ENCODE measurements around the gene CAND2. TPM values are rescaled to one million over a fixed set of nuclear protein-coding genes. Genes with fewer than 3 reads are reported as not detected.
A peak's percentile ranks its signal among the peaks of the same experiment; 100 is the strongest.
"Not testable (repeated sequence)": the region's sequence is repeated elsewhere in the genome, so short reads cannot be mapped to it uniquely, and the experiment has no call there.

CAND2 gene
- total RNA-seq, 2 experiments from 2014 or later, result 0.15 TPM; not detected in 1

DNA sequence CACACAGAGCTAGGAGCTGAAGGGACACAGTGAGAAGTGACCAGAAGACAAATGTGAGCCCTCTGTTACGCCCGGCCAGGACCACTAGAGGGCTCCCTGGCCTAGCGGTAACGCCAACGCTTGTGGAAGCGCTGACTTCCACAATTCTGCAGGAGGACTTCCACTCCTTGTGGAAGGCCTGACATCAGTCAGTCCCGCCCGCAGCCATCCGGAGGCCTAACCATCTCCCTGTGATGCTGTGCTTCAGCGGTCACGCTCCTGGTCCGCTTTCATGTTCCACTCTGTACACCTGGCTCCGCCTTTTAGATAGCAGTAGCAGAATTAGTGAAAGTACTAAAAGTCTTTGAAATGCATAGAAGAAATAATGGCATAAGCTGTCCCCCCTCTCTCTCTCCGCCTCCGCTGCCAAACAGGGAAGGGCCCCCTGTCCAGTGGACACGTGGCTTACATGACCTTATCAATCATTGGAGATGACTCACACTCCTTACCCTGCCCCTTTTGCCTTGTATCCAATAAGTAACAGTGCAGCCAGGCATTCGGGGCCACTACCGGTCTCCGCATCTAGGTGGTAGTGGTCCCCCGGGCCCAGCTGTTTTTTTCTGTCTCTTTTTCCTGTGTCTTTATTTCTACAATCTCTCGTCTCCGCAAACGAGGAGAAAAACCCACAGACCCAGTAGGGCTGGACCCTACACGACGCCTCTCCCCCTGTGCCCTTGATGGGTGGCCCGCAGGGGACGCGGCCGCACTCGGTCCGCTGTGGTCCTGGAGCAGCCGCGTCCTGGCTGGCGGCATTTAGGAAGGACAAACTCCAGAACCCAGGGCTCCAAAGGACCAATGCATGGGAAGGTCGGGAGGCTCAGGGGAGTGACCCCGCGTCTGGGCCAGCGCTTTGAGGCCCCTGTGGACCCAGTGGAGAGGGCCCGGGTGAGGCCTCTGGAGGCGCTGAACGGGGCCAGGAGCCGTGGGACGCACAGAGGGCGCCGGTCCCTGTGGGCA, 71.9 kb downstream of the CAND2 start:
- POLR2A ChIA-PET, result interaction anchor here (0.8 kb wide), 1 partner anchor 20 kb away, joined by 3 read pairs; no protein-coding TSS in a partner anchor
- no peaks in the 10 kb centered on the region for H3K36me3 Mint-ChIP-seq (ENCODE audit: low read depth)
- CTCF ChIA-PET, result interaction anchor here (0.7 to 2.2 kb wide), 8 partner anchors 13 to 178 kb away, joined by 3 to 14 read pairs (median 4); partner anchors contain the start of gene RPL32
- H3K4me3 Mint-ChIP-seq, result peak overlapping the region; percentile 61
- H3K4me1 Mint-ChIP-seq, result peaks cover 19% of the 10 kb centered on the region
- H3K27ac Mint-ChIP-seq, result no peak overlapping the region
- peaks cover 5% of the 10 kb centered on the region for H3K9me3 Mint-ChIP-seq
- peak; percentile 66 for DNase-seq
- peaks cover 28% of the 10 kb centered on the region for H3K27me3 Mint-ChIP-seq

DNA sequence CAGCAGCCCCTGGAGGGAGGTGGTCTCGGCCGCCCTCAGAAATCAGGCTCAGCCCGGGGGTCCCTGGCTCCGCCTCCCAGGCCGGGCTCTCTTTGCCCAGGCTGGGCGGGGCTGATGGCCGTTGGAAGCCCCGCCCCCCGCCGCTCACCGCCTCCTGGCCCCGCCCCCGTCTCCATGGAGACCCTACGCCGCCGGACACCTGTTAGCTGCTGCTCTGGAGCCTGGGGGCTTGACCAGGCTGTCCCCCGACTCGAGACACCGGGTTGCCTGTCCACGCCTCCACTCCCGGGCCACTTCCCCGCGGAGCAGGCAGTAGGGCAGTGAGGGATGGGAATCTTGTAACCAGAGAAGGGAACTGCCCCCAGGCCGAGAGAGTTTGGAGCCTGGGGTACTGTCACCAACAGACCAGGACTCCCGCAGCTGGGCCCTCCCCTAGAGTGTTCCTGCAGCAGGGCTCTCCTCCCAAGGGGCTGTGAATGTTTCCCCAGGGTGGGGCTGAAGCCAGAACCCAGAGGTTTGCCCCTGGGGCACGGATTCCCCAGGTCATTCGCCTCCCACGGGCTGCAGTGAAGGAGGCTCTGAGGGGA, 72.6 kb downstream of the CAND2 start:
- CTCF ChIA-PET, result interaction anchor here (1.6 to 2.2 kb wide), 2 partner anchors 22 to 59 kb away, joined by 5 to 14 read pairs; no protein-coding TSS in a partner anchor
- H3K9me3 Mint-ChIP-seq, result peaks cover 5% of the 10 kb centered on the region
- no peak overlapping the region for H3K27ac Mint-ChIP-seq
- H3K4me1 Mint-ChIP-seq, result peaks cover 19% of the 10 kb centered on the region
- H3K27me3 Mint-ChIP-seq, result peaks cover 32% of the 10 kb centered on the region
- POLR2A ChIA-PET, result no interaction called here
- no peaks in the 10 kb centered on the region for H3K36me3 Mint-ChIP-seq (ENCODE audit: low read depth)
- DNase-seq, result peak; percentile 46
- H3K4me3 Mint-ChIP-seq, result no peak overlapping the region

DNA sequence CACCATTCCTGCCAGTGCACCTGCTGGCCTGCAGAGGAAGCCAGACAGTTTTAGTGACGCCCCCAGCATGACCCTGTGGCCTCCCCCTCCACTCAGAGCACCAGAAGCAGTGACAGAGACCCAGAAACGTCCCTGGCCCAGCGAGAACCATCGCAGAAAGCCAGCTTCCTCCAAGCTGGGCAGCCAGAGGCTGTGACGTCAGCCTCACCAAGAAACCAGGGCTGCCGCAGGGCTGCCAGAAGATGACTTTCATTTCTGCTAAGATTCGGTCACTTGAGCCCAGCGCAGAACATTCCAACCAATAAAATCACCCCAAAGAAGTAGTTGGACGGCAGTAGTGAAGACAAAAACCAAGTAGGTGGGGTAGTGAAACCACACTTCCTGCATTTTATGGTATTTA, 74.5 kb downstream of the CAND2 start:
- no peaks in the 10 kb centered on the region for H3K36me3 Mint-ChIP-seq (ENCODE audit: low read depth)
- no peak overlapping the region for H3K4me3 Mint-ChIP-seq
- ChIA-PET POLR2A (no interaction called here), CTCF (interaction anchor here (0.6 to 1.4 kb wide), 4 partner anchors 15 to 76 kb away, joined by 3 to 5 read pairs (median 4); partner anchors contain the start of gene RPL32)
- peaks cover 19% of the 10 kb centered on the region for H3K4me1 Mint-ChIP-seq
- H3K27me3 Mint-ChIP-seq, result peaks cover 39% of the 10 kb centered on the region
- DNase-seq, result peak; percentile 34
- no peaks in the 10 kb centered on the region for H3K9me3 Mint-ChIP-seq
- H3K27ac Mint-ChIP-seq, result no peak overlapping the region

DNA sequence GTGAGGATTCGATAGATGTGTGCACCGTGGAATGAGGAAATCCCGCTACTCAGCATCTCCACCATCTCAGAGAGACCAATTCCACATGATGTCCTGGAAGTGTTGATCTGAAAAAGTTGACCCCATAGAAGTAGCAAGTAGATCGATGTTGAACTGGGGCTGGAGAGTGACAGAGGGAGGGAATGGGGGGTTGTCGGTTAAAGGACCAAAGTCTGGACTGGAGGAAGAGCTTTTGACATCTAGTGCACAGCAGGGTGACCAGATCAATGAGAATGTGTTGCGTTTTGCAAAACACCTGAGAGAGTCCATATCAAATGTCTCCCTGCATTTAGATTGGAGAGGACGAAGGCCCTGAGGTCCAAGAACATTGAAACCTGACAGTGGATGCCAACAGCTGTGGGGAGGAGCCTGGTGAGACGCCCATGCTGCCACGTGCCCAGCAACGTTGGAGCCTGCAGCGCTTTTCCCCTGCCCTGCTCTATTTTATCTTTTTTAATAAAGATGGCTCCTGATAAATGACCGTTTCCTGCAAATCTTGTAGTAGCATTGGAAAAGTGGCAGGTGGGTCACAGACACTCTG, 75.0 kb downstream of the CAND2 start:
- peaks cover 19% of the 10 kb centered on the region for H3K4me1 Mint-ChIP-seq
- no peaks in the 10 kb centered on the region for H3K9me3 Mint-ChIP-seq
- no peak for DNase-seq
- peaks cover 39% of the 10 kb centered on the region for H3K27me3 Mint-ChIP-seq
- no peak overlapping the region for H3K27ac Mint-ChIP-seq
- ChIA-PET POLR2A (no interaction called here), CTCF (interaction anchor here (1.1 kb wide), 1 partner anchor 30 kb away, joined by 3 read pairs; the partner anchor contains the start of gene RPL32)
- H3K4me3 Mint-ChIP-seq, result no peak overlapping the region
- no peaks in the 10 kb centered on the region for H3K36me3 Mint-ChIP-seq (ENCODE audit: low read depth)

DNA sequence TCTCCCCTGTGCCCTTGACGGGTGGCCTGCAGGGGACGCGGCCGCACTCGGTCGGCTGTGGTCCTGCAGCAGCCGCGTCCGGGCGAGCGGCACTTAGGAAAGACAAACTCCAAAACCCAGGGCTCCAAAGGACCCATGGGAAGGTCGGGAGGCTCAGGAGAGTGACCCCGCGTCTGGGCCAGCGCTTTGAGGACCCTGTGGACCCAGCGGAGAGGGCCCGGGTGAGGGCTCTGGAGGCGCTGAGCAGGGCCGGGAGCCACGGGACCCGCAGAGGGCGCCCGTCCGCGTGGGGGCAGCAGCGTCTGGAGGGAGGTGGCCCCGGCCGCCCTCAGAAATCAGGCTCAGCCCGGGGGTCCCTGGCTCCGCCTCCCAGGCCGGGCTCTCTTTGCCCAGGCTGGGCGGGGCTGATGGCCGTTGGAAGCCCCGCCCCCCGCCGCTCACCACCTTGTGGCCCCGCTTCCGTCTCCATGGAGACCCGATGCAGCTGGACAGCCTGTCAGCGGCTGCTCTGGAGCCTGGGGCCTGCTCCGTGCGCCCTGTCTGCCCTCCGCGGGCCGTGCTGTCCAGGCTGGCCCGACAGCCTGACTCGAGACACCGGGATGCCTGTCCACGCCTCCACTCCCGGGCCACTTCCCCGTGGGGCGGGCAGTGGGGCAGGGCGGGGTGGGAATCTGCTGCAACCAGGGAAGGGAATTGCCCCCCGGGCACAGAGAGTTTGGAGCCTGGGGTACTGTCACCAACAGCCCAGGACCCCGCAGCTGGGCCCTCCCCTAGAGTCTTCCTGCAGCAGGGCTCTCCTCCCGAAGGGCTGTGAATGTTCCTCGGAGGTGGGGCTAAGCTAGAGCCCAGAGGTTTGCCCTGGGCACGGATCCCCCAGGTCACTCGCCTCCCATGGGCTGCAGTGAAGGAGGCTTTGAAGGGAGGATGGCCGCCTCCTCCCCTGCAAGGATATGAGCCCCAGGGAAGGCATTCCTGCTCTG, 79.7 kb downstream of the CAND2 start:
- DNase-seq, result no peak
- Mint-ChIP-seq H3K9me3 (no peaks in the 10 kb centered on the region), H3K36me3 (ENCODE audit: low read depth) (no peaks in the 10 kb centered on the region), H3K4me3 (no peak overlapping the region), H3K4me1 (no peaks in the 10 kb centered on the region), H3K27ac (no peak overlapping the region), H3K27me3 (peaks cover 27% of the 10 kb centered on the region)
- ChIA-PET CTCF (no interaction called here), POLR2A (no interaction called here)

DNA sequence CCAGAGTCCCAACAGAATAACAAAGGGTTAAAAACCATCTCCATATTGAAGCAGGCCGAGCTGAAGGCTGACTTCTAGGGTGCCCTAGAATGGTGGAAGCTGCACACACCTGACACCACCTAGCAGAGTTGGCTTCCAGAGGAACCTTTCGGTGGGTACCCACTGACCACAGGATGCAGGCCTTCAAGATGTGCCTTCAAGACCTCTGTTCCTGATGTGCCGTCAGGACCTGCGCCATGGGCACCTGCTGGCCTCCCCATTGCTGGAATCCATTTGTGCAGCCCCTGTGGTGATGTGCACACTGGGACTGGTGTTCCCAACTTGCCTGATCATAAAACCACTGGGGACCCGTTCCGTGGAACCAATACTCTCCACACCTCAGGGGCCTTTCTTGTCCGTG, 80.6 kb downstream of the CAND2 start:
- Mint-ChIP-seq H3K4me1 (no peaks in the 10 kb centered on the region), H3K36me3 (ENCODE audit: low read depth) (no peaks in the 10 kb centered on the region), H3K9me3 (no peaks in the 10 kb centered on the region), H3K27me3 (peaks cover 30% of the 10 kb centered on the region), H3K27ac (no peak overlapping the region), H3K4me3 (no peak overlapping the region)
- CTCF ChIA-PET, result no interaction called here
- POLR2A ChIA-PET, result interaction anchor here (1.1 kb wide), 1 partner anchor 54 kb away, joined by 3 read pairs; no protein-coding TSS in a partner anchor
- no peak for DNase-seq

DNA sequence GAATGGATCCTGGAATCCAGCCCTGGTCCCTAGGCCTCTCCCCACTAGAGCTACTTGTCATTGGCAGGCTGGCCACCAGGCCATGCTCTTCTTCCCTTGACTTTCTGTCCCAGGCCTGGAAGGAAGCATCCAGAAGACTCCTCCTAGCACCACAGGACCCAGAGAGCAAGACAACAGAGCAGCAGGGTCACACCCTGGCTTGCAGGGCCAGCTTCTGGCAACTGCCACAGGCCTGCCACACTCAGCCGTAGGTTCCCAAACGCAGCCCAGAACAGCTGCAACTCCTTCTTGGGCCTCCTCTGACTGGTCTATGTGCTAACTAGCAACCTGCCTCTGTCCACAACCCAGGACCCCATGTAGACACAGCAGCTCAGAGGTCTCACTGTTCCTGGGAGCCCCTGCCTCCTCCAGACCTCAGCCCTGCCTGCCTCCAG, 81.7 kb downstream of the CAND2 start:
- no peaks in the 10 kb centered on the region for H3K9me3 Mint-ChIP-seq
- no peaks in the 10 kb centered on the region for H3K36me3 Mint-ChIP-seq (ENCODE audit: low read depth)
- H3K27me3 Mint-ChIP-seq, result peaks cover 30% of the 10 kb centered on the region
- no peak overlapping the region for H3K4me3 Mint-ChIP-seq
- DNase-seq, result no peak
- no peaks in the 10 kb centered on the region for H3K4me1 Mint-ChIP-seq
- no peak overlapping the region for H3K27ac Mint-ChIP-seq
- ChIA-PET POLR2A (interaction anchor here (1.1 kb wide), 1 partner anchor 53 kb away, joined by 3 read pairs; no protein-coding TSS in a partner anchor), CTCF (interaction anchor here (1.7 kb wide), 1 partner anchor 13 kb away, joined by 7 read pairs; no protein-coding TSS in a partner anchor)

DNA sequence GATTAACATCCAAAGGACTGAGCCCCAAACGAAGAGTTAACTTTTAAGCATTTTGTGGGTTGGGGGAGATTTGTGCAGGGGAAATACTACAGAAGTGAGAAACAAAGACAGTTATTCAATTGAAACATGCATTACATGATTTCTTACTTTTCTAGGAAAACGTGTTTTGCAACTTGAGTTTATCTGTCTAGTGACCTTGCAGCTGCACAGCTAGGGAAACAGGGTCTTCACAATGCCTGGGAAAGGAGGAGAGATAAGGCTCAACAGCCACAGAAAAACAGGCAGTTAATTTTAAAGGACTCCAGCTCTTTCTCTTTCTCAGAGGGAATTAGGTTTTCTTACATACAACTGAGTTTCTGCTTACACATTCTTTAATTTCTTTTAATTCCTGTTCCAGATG, 82.3 kb downstream of the CAND2 start:
- not testable (repeated sequence) for H3K27ac Mint-ChIP-seq; DNase-seq; H3K4me3 Mint-ChIP-seq; H3K9me3 Mint-ChIP-seq; H3K36me3 Mint-ChIP-seq (ENCODE audit: low read depth); H3K4me1 Mint-ChIP-seq
- ChIA-PET POLR2A (interaction anchor here (1.0 kb wide), 1 partner anchor 13 kb away, joined by 3 read pairs; no protein-coding TSS in a partner anchor), CTCF (interaction anchor here (1.7 kb wide), 1 partner anchor 12 kb away, joined by 7 read pairs; no protein-coding TSS in a partner anchor)
- peaks cover 27% of the 10 kb centered on the region for H3K27me3 Mint-ChIP-seq

DNA sequence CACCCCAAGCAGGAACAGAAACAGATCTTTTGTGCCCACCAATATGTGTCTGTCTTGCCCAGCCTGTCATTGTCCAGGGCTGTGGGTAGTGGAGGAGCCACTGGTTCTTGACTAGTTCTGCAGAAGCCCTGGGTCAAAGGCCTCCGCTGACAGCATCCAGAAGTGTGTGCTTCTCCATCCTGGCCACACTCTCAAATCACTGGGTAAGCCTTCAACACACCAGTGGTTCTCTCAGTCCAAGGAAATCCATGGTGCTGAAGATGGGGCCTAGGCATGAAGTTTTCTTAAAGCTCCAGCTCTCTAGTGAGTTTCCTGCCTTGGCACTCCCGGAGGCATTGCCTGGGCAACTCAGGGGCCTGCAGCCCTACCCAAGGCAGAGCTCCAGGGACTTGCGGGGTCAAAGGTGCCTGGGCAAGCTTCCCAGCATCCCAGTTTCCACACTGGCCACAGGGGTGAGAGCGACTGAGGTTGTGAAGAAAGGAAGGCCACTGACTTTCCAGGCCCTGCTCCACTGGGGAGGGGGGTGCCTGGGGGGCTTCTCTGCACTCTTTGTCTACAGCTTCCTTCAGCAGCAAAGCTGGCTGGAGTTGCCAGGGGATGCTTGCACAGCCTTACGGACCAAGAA, 82.8 kb downstream of the CAND2 start:
- H3K27me3 Mint-ChIP-seq, result peaks cover 27% of the 10 kb centered on the region
- CTCF ChIA-PET, result no interaction called here
- no peaks in the 10 kb centered on the region for H3K4me1 Mint-ChIP-seq
- POLR2A ChIA-PET, result interaction anchor here (1.0 kb wide), 1 partner anchor 12 kb away, joined by 3 read pairs; no protein-coding TSS in a partner anchor
- no peaks in the 10 kb centered on the region for H3K9me3 Mint-ChIP-seq
- H3K27ac Mint-ChIP-seq, result no peak overlapping the region
- no peaks in the 10 kb centered on the region for H3K36me3 Mint-ChIP-seq (ENCODE audit: low read depth)
- H3K4me3 Mint-ChIP-seq, result no peak overlapping the region
- DNase-seq, result no peak

DNA sequence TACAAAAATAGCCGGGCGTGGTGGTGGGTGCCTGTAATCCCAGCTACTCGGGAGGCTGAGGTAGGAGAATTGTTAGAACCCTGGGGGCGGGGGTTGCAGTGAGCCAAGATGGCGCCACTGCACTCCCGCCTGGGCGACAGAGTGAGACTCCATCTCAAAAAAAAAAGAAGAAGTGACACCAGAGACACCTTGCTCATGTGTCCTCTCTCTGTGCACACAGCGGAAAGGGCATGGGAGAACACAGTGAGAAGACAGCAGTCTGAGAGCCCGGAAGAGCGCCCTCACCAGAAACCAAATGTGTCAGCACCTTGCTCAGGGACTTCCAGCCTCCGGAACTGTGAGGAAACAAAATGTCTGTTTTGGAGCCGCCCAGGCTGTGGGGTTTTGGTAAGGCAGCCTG, 85.4 kb downstream of the CAND2 start:
- CTCF ChIA-PET, result interaction anchor here (1.7 kb wide), 1 partner anchor 14 kb away, joined by 4 read pairs; no protein-coding TSS in a partner anchor
- H3K4me1 Mint-ChIP-seq; DNase-seq; H3K27ac Mint-ChIP-seq; H3K4me3 Mint-ChIP-seq; H3K36me3 Mint-ChIP-seq (ENCODE audit: low read depth); POLR2A ChIA-PET; H3K9me3 Mint-ChIP-seq: not testable (repeated sequence)
- peaks cover 33% of the 10 kb centered on the region for H3K27me3 Mint-ChIP-seq

DNA sequence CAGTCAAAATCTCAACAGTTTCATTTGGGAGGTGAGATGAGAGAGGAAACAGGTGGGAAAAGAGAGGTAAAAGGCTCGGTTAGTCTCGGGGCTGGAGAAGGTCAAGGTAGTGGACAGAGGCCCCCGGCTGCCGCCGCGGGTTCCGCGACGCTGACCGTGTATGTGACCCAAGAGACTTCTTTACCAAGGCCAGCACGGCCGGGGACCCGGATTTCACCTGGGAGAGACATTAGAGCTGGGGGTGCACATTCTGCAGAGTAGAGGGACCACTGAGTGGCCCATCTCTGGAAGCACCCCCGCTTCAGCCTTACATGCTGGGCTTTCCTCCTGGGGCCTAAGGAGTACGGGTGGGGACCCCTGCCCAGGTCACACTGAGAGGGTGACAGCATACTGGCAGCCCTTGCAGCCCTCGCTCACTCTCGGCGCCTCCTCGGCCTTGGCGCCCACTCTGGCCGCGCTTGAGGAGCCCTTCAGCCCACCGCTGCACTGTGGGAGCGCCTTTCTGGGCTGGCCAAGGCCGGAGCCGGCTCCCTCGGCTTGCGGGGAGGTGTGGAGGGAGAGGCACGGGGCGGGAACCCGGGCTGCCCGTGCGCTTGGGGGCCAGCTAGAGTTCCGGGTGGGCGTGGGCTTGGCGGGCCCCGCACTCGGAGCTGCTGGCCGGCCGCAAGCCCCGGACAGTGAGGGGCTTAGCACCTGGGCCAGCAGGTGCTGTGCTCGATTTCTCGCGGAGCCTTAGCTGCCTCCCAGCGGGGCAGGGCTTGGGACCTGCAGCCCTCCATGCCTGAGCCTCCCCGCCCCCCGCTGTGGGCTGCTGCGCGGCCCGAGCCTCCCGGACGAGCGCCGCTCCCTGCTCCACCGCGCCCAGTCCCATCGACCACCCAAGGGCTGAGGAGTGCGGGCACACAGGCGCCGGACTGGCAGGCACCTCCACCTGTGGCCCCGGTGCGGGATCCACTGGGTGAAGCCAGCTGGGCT, 86.1 kb downstream of the CAND2 start:
- ChIA-PET POLR2A (no interaction called here), CTCF (interaction anchor here (1.0 to 1.4 kb wide), 2 partner anchors 10 to 41 kb away, joined by 3 to 6 read pairs; partner anchors contain the start of gene RPL32)
- Mint-ChIP-seq H3K27me3 (peaks cover 40% of the 10 kb centered on the region), H3K27ac (no peak overlapping the region), H3K9me3 (no peaks in the 10 kb centered on the region), H3K4me1 (peaks cover 7% of the 10 kb centered on the region), H3K4me3 (no peak overlapping the region), H3K36me3 (ENCODE audit: low read depth) (no peaks in the 10 kb centered on the region)
- DNase-seq, result no peak

Measured in activated CD4-positive, alpha-beta memory T cell treated with anti-CD3 and anti-CD28 coated beads, Interleukin-2, amount 10 ng/mL, durations not matched to agents 7 days and 5 days (primary cell).